SJCRH30 (cell line): ENCODE data around the gene PVALEF. TPM values are rescaled to one million over a fixed set of nuclear protein-coding genes. Genes with fewer than 3 reads are reported as not detected.

ENCODE experiments used
- DNase-seq, 2 experiments: peaks; one replicate each; pipeline ENCODE4 v3.0.0-alpha.2; 2015 to 2020
- H3K27ac ChIP-seq: fragments of 250-450 bp; sonication (Bioruptor Pico); 2 replicates; pipeline ENCODE4 v1.5.1; 2020; ENCODE audit warnings: mild to moderate bottlenecking, moderate library complexity
- H3K27me3 ChIP-seq: fragments of 250-450 bp; sonication (Bioruptor Pico); 2 replicates; pipeline ENCODE4 v1.5.1; 2020; ENCODE audit warnings: mild to moderate bottlenecking, moderate library complexity
- H3K36me3 ChIP-seq: fragments of 250-450 bp; sonication (Bioruptor Pico); 2 replicates; pipeline ENCODE4 v1.5.1; 2020; ENCODE audit warnings: mild to moderate bottlenecking, moderate library complexity
- H3K4me1 ChIP-seq: fragments of 250-450 bp; sonication (Bioruptor Pico); 2 replicates; pipeline ENCODE4 v1.5.1; 2020; ENCODE audit warnings: mild to moderate bottlenecking, moderate library complexity
- H3K4me3 ChIP-seq: fragments of 250-450 bp; sonication (Bioruptor Pico); 2 replicates; pipeline ENCODE4 v1.5.1; 2020; ENCODE audit warnings: mild to moderate bottlenecking, moderate library complexity
- H3K9me3 ChIP-seq: fragments of 250-450 bp; sonication (Bioruptor Pico); replicated peaks from 2 replicates; pipeline ENCODE4 v1.5.1; 2020; ENCODE audit warnings: mild to moderate bottlenecking, moderate library complexity
- total RNA-seq: library from RNA; depleted of rRNA; stranded (reverse); fragments of >200 nt; shearing (Covaris generic); gene quantifications from 2 replicates; pipeline ENCODE4 v1.2.3, GENCODE V29; 2014

Gene PVALEF
- total RNA-seq, 1 experiment from 2014 or later, result 0.61 TPM

DNA sequence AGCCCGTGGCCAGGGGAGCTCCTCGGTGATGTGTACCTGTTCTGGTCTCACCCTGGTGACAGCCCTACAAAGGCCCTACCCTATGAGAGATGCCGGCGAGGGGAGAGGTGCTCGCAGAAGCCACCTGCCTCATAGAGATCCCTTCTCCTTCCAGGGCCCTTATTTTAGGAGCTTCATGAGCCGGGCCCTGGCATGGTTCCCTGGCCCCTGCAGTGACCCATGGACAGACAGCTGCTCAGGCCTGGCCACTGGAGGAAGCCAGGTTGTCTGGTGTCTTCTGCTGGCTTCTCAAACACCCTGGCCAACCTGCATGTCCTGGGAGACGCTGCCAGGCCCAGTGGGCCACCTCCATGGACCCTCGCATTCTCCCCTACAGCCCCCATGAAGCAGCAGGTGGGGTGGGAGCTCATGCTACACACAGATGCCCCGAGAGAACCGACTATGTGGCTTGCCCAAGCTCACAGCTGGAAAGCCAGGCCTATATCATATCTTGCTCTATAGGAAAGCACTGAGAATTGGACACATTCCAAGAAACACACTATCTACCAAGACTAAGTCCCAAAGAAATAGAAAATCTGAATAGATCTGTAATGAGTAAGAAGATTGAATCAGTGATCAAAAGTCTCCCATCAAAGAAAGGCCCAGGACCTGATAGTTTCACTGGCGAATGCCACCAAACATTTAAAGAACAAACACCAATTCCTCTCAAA, 7.9 kb downstream of the PVALEF start:
- DNase-seq, result peak in 1 of 2 experiments; percentile 57
- H3K9me3 ChIP-seq, result peaks cover 13% of the 10 kb centered on the region
- H3K4me3 ChIP-seq, result no peak overlapping the region
- no peaks in the 10 kb centered on the region for H3K27me3 ChIP-seq
- no peaks in the 10 kb centered on the region for H3K36me3 ChIP-seq
- no peak overlapping the region for H3K27ac ChIP-seq
- H3K4me1 ChIP-seq, result peaks cover 16% of the 10 kb centered on the region

- no peak for DNase-seq
- peaks cover 5% of the 10 kb centered on the region; the same call in 1 of the 2 replicates for H3K27me3 ChIP-seq
- peaks cover 13% of the 10 kb centered on the region for H3K9me3 ChIP-seq
- H3K4me3 ChIP-seq, result no peak overlapping the region
- H3K27ac ChIP-seq, result no peak overlapping the region
- H3K4me1 ChIP-seq, result peaks cover 20% of the 10 kb centered on the region
- no peaks in the 10 kb centered on the region for H3K36me3 ChIP-seq
Observed at GRCh38 chr17:81173762-81174155, 8.5 kb downstream of the PVALEF start.

GRCh38 chr17:81176666-81177065, 11.4 kb downstream of the PVALEF start:
- H3K4me1 ChIP-seq, result peaks cover 26% of the 10 kb centered on the region
- DNase-seq, result no peak
- no peaks in the 10 kb centered on the region for H3K36me3 ChIP-seq

DNA sequence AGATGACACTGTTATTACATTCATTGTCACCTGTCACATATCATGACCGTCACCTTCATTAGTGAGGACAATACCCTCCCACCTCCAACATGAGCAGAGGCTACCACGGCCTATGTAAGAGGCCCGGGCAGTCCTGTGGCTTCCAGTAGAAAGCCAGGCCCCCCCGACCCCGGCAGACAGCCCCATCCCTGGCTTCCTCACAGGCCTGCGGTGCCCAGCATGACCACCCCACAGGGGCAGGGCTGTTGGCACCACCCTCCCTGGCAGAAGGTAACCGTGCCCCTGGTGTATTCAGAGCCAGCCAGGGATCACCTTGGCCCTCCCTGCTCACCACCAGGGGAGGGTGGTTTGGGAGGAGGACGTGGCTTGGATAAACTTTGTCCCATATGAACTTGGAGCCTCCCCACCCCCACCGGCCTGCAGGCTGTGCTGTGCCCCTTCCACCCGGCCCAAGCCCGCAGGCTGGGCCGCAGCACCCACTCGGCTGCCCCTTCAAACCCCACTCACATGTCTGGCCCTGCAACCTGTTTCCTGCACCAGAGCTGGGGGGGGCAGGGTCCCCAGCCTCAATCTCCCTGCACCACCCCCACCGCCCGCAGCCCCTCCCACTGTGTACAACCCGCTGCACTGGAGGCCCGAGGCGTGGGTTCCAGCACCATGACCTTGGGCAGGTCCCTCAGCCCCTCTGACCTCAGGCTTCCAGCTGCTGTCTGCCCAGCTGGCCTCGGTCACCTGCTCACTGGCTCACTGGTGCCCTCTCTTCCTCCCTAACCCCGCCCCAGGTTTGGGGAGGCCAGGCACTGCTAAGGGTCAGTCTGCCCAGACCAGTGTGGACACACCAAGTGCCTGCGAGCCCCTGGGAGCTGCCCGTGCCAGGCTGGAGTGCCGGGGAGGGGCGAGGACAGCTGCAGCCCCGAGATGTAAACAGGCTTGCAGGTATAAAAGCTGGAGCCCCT, 13.1 kb downstream of the PVALEF start:
- H3K36me3 ChIP-seq, result no peaks in the 10 kb centered on the region
- peaks cover 24% of the 10 kb centered on the region for H3K4me1 ChIP-seq
- peaks cover 5% of the 10 kb centered on the region; the same call in 1 of the 2 replicates for H3K27me3 ChIP-seq
- peaks cover 13% of the 10 kb centered on the region for H3K9me3 ChIP-seq
- no peak for DNase-seq
- H3K4me3 ChIP-seq, result no peak overlapping the region
- H3K27ac ChIP-seq, result no peak overlapping the region

More at GRCh38 chr17:81176666-81177065, 11.4 kb downstream of the PVALEF start:
- Histone ChIP-seq H3K9me3 (peaks cover 13% of the 10 kb centered on the region), H3K27me3 (peaks cover 5% of the 10 kb centered on the region; the same call in 1 of the 2 replicates), H3K4me3 (no peak overlapping the region), H3K27ac (no peak overlapping the region)

DNA sequence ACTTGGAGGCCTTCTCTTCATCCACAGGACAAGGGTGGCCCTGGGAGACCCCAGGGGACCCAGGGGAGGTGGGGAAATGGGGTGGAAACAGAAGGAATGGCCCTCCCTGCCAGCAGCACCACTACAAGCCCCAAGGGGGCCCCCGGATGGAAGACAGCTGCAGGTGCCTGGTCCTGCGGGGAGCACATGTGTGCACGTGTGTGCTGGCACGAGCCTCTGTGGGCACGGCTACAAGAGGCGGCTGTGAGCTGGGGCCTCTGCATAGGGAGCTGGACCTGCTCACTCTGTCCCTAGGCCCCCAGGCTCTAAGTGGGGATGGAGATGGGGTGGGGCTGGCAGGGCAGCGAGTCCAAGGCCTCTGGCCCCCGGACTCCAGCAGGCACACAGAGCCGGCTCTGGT, 13.9 kb downstream of the PVALEF start:
- Histone ChIP-seq H3K27ac (no peak overlapping the region), H3K9me3 (peaks cover 5% of the 10 kb centered on the region), H3K4me1 (peaks cover 20% of the 10 kb centered on the region), H3K36me3 (no peaks in the 10 kb centered on the region), H3K4me3 (no peak overlapping the region), H3K27me3 (peaks cover 5% of the 10 kb centered on the region; the same call in 1 of the 2 replicates)
- DNase-seq, result peak; percentile 72 to 76

DNA sequence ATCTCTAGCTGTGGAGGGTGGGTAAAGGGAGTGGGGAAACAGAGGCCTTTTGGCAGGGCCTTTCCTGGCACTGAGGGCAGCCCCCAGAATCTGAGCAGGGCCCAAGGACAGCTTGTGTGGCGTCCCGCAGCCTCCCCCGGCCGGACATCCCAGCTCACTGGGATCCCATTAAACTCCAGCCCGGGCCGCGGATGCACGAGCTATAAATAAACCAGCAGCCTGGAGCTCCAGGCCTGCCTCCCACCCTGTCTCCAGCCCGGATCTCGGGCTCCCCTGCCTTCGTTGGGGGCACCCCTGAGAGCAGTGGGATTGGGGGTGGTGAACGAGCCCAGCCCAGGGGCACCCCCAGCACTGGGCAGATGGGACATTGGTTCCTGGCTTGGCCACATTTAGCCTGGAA, 14.6 kb downstream of the PVALEF start:
- Histone ChIP-seq H3K27ac (no peak overlapping the region), H3K4me1 (peaks cover 25% of the 10 kb centered on the region), H3K9me3 (peaks cover 5% of the 10 kb centered on the region), H3K27me3 (peaks cover 5% of the 10 kb centered on the region; the same call in 1 of the 2 replicates), H3K36me3 (no peaks in the 10 kb centered on the region), H3K4me3 (no peak overlapping the region; the same call in 1 of the 2 replicates)
- peak; percentile 71 to 72 for DNase-seq

DNA sequence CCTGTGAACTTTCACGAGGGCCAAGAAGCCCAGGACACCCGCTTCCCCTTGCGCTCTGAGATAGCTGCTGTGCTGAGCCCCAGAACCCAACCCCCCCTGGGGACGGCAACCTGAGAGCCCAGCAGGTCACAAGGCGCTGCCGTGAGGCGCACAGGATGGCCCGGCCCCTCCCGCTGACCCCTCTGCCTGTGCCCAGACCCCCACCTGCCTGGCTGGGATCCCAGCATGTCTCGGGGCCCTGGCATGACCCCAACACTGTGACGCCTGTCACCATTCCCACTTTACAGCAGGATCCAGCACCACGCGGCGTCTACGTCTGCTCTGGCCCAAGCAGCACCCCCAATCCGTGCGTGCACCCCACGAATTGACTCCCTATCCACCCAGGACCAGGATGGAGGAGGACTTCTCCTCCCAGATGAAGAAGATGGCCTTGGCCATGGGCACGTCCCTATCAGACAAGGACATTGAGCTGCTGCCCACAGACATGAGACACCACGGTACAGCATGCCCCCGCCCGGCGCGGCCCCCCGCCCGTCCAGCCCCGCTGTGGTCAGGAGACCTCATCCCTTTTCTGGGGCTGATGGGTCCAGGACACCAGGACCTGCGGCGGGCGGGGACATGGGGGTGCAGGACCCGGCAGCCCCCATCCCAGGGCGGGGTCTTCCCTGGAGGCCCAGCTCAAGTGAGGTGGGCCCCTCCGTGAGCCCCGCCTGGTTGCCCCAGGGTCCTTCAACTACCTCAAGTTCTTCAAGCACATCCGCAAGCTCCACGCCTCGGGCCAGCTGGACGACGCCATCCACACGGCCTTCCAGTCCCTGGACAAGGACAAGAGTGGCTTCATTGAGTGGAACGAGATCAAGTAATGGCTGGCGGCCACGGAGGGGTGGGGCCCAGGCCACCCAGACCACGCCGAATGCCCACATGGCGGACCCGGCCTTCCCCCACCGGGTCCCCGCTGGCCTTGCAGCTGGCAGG, 15.8 kb downstream of the PVALEF start:
- DNase-seq, result no peak
- no peak overlapping the region for H3K27ac ChIP-seq
- H3K4me1 ChIP-seq, result peaks cover 33% of the 10 kb centered on the region
- no peaks in the 10 kb centered on the region for H3K9me3 ChIP-seq
- H3K4me3 ChIP-seq, result no peak overlapping the region
- H3K27me3 ChIP-seq, result peaks cover 5% of the 10 kb centered on the region; the same call in 1 of the 2 replicates
- H3K36me3 ChIP-seq, result no peaks in the 10 kb centered on the region

DNA sequence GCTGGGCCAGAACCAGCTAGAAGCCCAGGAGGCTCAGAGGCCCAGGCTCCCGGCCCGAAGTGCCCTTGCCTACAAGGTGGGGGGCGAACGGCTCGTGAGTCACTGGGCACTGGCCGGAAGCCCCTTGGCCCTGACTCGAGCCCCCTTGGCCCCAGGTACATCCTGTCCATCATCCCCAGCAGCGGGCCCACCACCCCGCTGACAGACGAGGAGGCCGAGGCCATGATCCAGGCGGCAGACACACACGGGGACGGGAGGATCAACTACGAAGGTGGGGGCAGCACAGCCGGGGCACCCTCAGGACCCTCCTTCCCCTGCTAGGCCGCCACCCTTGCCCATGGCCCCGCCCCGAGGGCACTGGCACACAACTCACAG, 16.5 kb downstream of the PVALEF start:
- Histone ChIP-seq H3K9me3 (no peaks in the 10 kb centered on the region), H3K27me3 (peaks cover 5% of the 10 kb centered on the region; the same call in 1 of the 2 replicates), H3K27ac (no peak overlapping the region), H3K4me3 (no peak overlapping the region), H3K36me3 (no peaks in the 10 kb centered on the region), H3K4me1 (peaks cover 33% of the 10 kb centered on the region)
- DNase-seq, result no peak

DNA sequence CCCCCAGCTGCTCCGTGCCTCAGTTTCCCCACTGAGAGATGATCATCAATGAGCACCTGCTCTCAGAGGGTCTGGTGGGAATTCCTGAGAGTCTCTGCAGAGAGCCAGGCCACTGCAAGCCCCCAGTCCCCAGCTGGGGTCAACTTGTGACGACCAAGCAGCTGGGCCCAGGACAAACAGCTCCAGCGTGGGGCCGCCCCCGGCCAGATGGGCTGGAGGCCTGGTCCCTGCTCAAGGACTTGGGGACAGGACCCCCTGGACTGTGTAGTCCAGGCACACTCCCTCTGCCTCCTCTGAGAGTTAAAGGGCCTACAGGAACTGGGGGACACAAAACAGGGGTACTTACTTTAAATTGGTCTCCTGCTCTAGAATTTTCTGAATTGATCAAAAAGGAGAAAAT, 17.3 kb downstream of the PVALEF start:
- H3K9me3 ChIP-seq, result no peaks in the 10 kb centered on the region
- no peak overlapping the region for H3K4me3 ChIP-seq
- no peaks in the 10 kb centered on the region for H3K36me3 ChIP-seq
- H3K4me1 ChIP-seq, result peaks cover 33% of the 10 kb centered on the region
- DNase-seq, result no peak
- H3K27ac ChIP-seq, result no peak overlapping the region
- peaks cover 5% of the 10 kb centered on the region; the same call in 1 of the 2 replicates for H3K27me3 ChIP-seq

GRCh38 chr17:81183316-81183715, 18.0 kb downstream of the PVALEF start:
- H3K27me3 ChIP-seq, result peaks cover 5% of the 10 kb centered on the region; the same call in 1 of the 2 replicates
- H3K4me1 ChIP-seq, result peaks cover 33% of the 10 kb centered on the region
- DNase-seq, result no peak
- no peaks in the 10 kb centered on the region for H3K9me3 ChIP-seq
- H3K36me3 ChIP-seq, result no peaks in the 10 kb centered on the region
- no peak overlapping the region for H3K4me3 ChIP-seq
- no peak overlapping the region for H3K27ac ChIP-seq

DNA sequence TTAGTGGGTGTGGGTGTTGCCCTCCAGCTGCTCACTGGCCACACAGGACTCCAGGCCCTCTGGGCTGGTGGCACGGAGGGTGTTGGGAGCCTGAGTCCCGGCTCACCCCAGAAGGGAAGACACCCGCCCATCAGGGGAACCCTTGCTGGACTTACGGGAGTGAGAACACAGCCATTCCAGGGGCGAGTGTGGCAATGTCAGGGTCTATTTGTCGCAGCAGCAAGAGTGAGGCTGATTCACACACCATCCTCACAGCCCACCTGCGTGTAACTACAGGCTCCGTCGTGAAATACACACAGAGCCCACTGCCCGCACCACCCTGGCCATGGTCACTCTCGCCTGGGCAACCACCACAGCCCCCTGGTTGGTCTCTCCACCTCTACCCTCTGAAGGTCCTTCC, 18.5 kb downstream of the PVALEF start:
- no peaks in the 10 kb centered on the region for H3K36me3 ChIP-seq
- 0 out of 2 replicates have a peak, but pooled peaks cover under 1% of the 10 kb centered on the region for H3K27me3 ChIP-seq
- DNase-seq, result no peak
- no peaks in the 10 kb centered on the region for H3K9me3 ChIP-seq
- peaks cover 29% of the 10 kb centered on the region for H3K4me1 ChIP-seq
- no peak overlapping the region for H3K4me3 ChIP-seq
- H3K27ac ChIP-seq, result no peak overlapping the region

GRCh38 chr17:81184555-81184954, 19.2 kb downstream of the PVALEF start:
- peaks cover 21% of the 10 kb centered on the region for H3K4me1 ChIP-seq
- DNase-seq, result peak; percentile 97

DNA sequence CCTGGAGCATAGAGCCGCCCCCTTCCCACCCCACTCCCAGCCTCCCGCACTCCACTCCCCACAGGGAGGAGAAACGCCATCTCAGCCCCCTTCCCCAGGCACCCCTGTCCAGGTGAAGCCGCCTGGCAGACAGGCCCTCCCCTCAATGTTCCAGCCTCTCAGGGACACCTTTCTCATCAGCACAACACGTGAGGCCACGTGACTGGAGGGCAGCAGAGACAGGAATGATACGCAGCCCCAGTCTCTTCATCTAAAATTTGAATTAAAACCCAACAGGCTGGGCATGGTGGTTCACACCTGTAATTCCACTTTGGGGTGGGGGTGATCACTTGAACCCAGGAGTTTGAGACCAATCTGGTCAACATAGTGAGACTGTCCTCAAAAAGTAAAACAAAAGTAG, 20.9 kb downstream of the PVALEF start:
- Histone ChIP-seq H3K27ac (no peak overlapping the region), H3K27me3 (no peaks in the 10 kb centered on the region), H3K4me3 (no peak overlapping the region), H3K4me1 (peaks cover 13% of the 10 kb centered on the region), H3K9me3 (no peaks in the 10 kb centered on the region), H3K36me3 (peaks cover 4% of the 10 kb centered on the region; the same call in 1 of the 2 replicates)
- DNase-seq, result no peak

More at GRCh38 chr17:81184555-81184954, 19.2 kb downstream of the PVALEF start:
- Histone ChIP-seq H3K27ac (no peak overlapping the region), H3K9me3 (no peaks in the 10 kb centered on the region), H3K4me3 (no peak overlapping the region), H3K27me3 (no peaks in the 10 kb centered on the region), H3K36me3 (no peaks in the 10 kb centered on the region)

- no peaks in the 10 kb centered on the region for H3K27me3 ChIP-seq
- DNase-seq, result no peak
- H3K36me3 ChIP-seq, result peaks cover 4% of the 10 kb centered on the region; the same call in 1 of the 2 replicates
Observed at GRCh38 chr17:81187120-81187519, 21.8 kb downstream of the PVALEF start.

More at GRCh38 chr17:81187120-81187519, 21.8 kb downstream of the PVALEF start:
- H3K4me1 ChIP-seq, result peaks cover 13% of the 10 kb centered on the region
- H3K4me3 ChIP-seq, result no peak overlapping the region
- H3K27ac ChIP-seq, result no peak overlapping the region
- no peaks in the 10 kb centered on the region for H3K9me3 ChIP-seq
